Mucosa of descending colon (tissue), 3 donors: ENCODE measurements around the gene SLC25A13. TPM values are rescaled to one million over a fixed set of nuclear protein-coding genes. Genes with fewer than 3 reads are reported as not detected.

Experiments
- ATAC-seq: fragments of 200-7000 bp; cut with Tn5 transposase; one replicate; pipeline ENCODE4 v1.9.1; 2020; ENCODE audit warnings: mild to moderate bottlenecking, moderate library complexity
- DNase-seq, 3 donors: peaks; one replicate each; pipeline ENCODE4 v3.0.0-alpha.2; 2020
- H3K36me3 ChIP-seq: fragments of 200-600 bp; one replicate; pipeline ENCODE4 v1.8.0; 2021; ENCODE audit warnings: low read depth, mild to moderate bottlenecking
- H3K4me1 ChIP-seq: fragments of 200-600 bp; one replicate; pipeline ENCODE4 v1.8.0; 2021; ENCODE audit warnings: low read depth, mild to moderate bottlenecking
- H3K4me3 ChIP-seq: fragments of 200-600 bp; one replicate; pipeline ENCODE4 v1.8.0; 2021; ENCODE audit warnings: mild to moderate bottlenecking
- H3K9me3 ChIP-seq: fragments of 200-600 bp; one replicate; pipeline ENCODE4 v1.8.0; 2021; ENCODE audit warnings: mild to moderate bottlenecking
- intact Hi-C, 2 donors: fragments of 100-400 bp; cut with DNase I in 1 of 2; cut with micrococcal nuclease in 1 of 2; formaldehyde crosslinking; loops; one replicate each; pipeline versions ENCODE4 v1.11.0 to v1.11.1; 2022; cut with DNase I, micrococcal nuclease
- total RNA-seq, 3 donors: library from RNA; stranded (reverse); fragmentation: NEBNext Ultra II Directional in 2 of 3; extraction: Animal tissue kit (Norgen Biotek cat#: 25700) in 2 of 3; gene quantifications; one replicate each; pipeline versions ENCODE4 v1.2.1 to v1.2.4, GENCODE V29; 2021 to 2023
- TF ChIP-seq, protein P1 (sequence below): fragments of 200-600 bp; IDR thresholded peaks from one replicate; pipeline ENCODE4 v1.8.0; 2022; ENCODE audit warnings: antibody characterized with exemption, mild to moderate bottlenecking
- donor health status: DM: no; HTN: no; CAD: no; lungs with moderate emphysema.
- donor health status: DM: no; HTN: no; CAD: no.
- donor health status: DM: no; HTN: yes; CAD: no.

SLC25A13 gene
- total RNA-seq, 3 donors from 2014 or later, result 33.5 to 65.1 (median 42.7) TPM

DNA sequence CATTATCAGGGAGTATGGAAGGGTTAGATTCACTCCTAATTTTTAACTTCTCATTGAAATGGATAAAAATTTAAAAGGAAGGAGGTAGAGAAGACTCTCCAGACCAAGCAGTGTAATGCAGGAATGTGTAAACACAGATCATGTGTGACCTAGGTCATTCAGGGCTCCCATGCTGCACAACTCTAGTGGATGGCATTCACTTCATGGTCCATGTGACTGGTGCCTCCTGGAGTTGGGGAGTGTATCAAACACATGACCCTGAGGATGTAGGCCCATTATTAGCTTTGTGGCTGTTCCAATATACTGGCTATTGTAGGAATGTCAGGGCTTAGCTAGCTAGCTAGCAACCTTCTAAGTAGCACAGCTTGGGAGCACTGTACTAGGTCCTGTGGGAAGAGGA lies 109.9 kb downstream of the SLC25A13 start:
- ATAC-seq, result no peak
- no peaks in the 10 kb centered on the region for H3K4me1 ChIP-seq
- TF ChIP-seq, protein P1, sequence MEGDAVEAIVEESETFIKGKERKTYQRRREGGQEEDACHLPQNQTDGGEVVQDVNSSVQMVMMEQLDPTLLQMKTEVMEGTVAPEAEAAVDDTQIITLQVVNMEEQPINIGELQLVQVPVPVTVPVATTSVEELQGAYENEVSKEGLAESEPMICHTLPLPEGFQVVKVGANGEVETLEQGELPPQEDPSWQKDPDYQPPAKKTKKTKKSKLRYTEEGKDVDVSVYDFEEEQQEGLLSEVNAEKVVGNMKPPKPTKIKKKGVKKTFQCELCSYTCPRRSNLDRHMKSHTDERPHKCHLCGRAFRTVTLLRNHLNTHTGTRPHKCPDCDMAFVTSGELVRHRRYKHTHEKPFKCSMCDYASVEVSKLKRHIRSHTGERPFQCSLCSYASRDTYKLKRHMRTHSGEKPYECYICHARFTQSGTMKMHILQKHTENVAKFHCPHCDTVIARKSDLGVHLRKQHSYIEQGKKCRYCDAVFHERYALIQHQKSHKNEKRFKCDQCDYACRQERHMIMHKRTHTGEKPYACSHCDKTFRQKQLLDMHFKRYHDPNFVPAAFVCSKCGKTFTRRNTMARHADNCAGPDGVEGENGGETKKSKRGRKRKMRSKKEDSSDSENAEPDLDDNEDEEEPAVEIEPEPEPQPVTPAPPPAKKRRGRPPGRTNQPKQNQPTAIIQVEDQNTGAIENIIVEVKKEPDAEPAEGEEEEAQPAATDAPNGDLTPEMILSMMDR, result no peak

DNA sequence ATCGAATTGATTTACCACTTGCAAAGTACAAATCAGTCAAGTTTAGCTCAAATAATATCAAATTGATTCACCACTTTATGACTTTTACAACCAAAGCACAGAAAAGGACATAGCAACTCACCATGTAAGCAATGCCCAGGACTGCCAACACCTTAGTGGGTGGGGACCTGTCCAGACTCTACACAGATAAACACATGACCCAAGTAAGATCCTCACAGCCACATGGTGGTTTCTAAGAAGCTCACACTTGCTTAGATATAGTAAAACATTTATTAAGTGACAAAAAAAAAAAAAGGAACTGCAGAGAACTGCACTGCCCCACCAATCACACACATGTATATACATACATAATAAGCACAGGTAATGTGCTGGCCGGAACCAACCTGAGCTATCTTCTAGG lies 116.2 kb downstream of the SLC25A13 start:
- intact Hi-C loops, result no loop called here
- Histone ChIP-seq H3K4me3 (no peak overlapping the region), H3K36me3 (no peaks in the 10 kb centered on the region), H3K4me1 (no peaks in the 10 kb centered on the region), H3K9me3 (no peaks in the 10 kb centered on the region)
- DNase-seq, result no peak
- ATAC-seq, result peak; percentile 38
- TF ChIP-seq, protein P1, result no peak

More for the DNA sequence above, 109.9 kb downstream of the SLC25A13 start:
- Histone ChIP-seq H3K36me3 (no peaks in the 10 kb centered on the region), H3K4me3 (no peak overlapping the region), H3K9me3 (no peaks in the 10 kb centered on the region)
- intact Hi-C loops, result no loop called here
- no peak for DNase-seq

DNA sequence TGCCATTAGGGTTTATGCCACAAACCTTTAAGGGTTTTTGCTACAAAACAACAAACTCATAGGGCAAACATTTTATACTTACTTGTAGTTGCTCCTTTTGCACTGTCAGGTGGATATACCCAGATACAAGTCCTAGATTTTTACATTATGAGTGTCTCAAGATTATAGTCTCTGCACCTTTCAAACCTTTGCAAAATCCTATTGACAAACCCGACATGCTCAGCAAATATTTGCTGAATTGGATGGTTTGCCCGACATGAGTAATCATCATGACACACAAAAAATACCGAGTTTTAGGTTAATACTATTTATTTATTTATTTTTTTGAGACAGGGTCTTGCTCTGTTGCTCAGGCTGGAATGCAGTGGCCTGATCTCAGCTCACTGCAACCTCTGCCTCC lies 117.3 kb downstream of the SLC25A13 start:
- intact Hi-C loops, result no loop called here
- no peak for DNase-seq
- ATAC-seq, result no peak
- Histone ChIP-seq H3K9me3 (no peaks in the 10 kb centered on the region), H3K4me1 (no peaks in the 10 kb centered on the region), H3K36me3 (no peaks in the 10 kb centered on the region), H3K4me3 (no peak overlapping the region)
- TF ChIP-seq, protein P1, result no peak

DNA sequence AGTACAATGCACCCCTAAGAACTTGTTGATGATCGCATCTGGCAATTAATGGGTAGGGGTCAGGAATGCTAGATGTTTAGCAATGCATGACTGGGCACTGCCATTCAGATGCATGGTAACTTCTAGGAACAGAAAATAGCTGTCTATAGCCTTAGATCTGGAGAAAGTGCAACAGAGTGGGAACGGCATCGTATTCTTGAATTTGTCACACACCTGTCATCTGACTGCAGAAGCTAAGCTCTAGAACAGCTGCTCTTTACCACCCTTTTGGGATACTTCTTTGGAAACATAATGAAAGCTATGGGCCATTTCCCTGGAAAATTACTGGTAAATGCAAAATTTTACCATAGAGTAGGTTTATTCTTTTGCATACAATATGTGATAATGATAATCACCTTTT lies 118.1 kb downstream of the SLC25A13 start:
- H3K9me3 ChIP-seq, result no peaks in the 10 kb centered on the region
- ATAC-seq (no peak), DNase-seq (no peak)
- TF ChIP-seq, protein P1, result no peak
- intact Hi-C loops, result no loop called here
- no peak overlapping the region for H3K4me3 ChIP-seq
- H3K36me3 ChIP-seq, result no peaks in the 10 kb centered on the region
- no peaks in the 10 kb centered on the region for H3K4me1 ChIP-seq

DNA sequence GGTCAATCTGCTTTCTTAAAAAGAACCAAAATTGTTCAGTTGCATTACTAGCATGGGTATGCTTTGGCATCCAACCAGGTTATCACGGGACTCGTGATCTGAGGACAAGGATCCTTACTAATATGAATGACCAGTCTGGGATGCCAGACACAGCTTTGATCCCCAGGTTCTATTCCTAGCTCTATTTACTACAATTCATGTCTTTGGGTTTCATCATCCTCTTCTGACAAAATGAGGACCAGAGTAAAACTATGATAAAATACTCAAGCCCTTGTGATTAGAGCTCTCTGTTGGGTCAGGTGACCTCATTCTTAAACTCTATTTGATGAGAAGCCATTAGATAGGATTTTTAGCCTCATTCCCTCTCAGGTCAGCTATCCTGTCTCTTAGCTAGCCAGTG lies 119.8 kb downstream of the SLC25A13 start:
- DNase-seq (no peak), ATAC-seq (no peak)
- no peaks in the 10 kb centered on the region for H3K4me1 ChIP-seq
- no peaks in the 10 kb centered on the region for H3K36me3 ChIP-seq
- H3K4me3 ChIP-seq, result no peak overlapping the region
- TF ChIP-seq, protein P1, result no peak
- no peaks in the 10 kb centered on the region for H3K9me3 ChIP-seq
- intact Hi-C loops, result no loop called here

DNA sequence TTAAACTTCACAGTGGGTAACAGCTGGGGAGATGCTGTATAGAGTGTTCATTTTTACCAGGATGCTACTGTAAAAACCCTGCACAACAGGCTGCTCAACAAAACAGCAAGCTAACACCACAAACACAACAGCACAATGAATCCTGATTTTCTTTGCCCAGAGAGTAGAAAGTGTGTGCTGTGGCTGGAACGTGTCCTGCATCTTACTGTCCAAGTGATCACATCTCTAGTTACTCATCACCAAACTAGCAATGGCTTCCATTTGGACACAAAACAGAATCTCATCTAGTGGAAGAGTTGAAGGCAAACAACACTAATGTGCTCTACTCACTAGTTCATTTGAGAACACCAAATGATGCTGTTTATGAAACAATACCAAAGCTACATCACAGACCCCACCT lies 121.2 kb downstream of the SLC25A13 start:
- no peak overlapping the region for H3K4me3 ChIP-seq
- TF ChIP-seq, protein P1, result no peak
- no peaks in the 10 kb centered on the region for H3K36me3 ChIP-seq
- DNase-seq (no peak), ATAC-seq (no peak)
- intact Hi-C loops, result no loop called here
- no peaks in the 10 kb centered on the region for H3K9me3 ChIP-seq
- no peaks in the 10 kb centered on the region for H3K4me1 ChIP-seq
